K562 (cell line): ENCODE data around the gene HCRT. TPM values are rescaled to one million over a fixed set of nuclear protein-coding genes. Genes with fewer than 3 reads are reported as not detected.

Source experiments
- CXXC5 ChIP-seq: fragments of 250-450 bp; sonication (Bioruptor Pico); IDR thresholded peaks from 2 replicates; pipeline ENCODE4 v1.8.0; 2022; ENCODE audit warnings: inconsistent platforms, mild to moderate bottlenecking, moderate library complexity
- KDM5B ChIP-seq: fragments of 200-600 bp; sonication (generic); IDR thresholded peaks from 2 replicates; pipeline ENCODE4 v1.6.1; 2012; ENCODE audit warnings: low read depth, mild to moderate bottlenecking, moderate library complexity, low read length, control low read depth, inconsistent platforms; ENCODE audit not compliant: insufficient replicate concordance
- LCOR ChIP-seq: sonication (generic); formaldehyde crosslinking; IDR thresholded peaks from 2 replicates; pipeline ENCODE4 v1.8.0; 2022; ENCODE audit warnings: mild to moderate bottlenecking, missing genetic modification reagents
- MAZ ChIP-seq, 2 experiments: fragments of 450-650 bp in 1 of 2; sonication (generic) in 1 of 2; formaldehyde crosslinking; IDR thresholded peaks in 1 of 2; conservative IDR thresholded peaks in 1 of 2; 2 replicates each; pipeline versions ENCODE4 v1.4.0 to v1.5.0; 2020; ENCODE audit warnings: mild to moderate bottlenecking in 1 of 2, missing genetic modification reagents in 1 of 2
- RCOR1 ChIP-seq, 2 experiments: IDR thresholded peaks; 2 replicates each; pipeline ENCODE4 v1.6.1; 2012; ENCODE audit warnings: low read depth in 2 of 2, low read length in 2 of 2, borderline replicate concordance in 1 of 2, improper control_type of control experiment in 1 of 2
- RNF2 ChIP-seq: sonication (generic); IDR thresholded peaks from 2 replicates; pipeline ENCODE4 v1.6.1; 2016
- SMAD4 ChIP-seq: fragments of 250-450 bp; sonication (Bioruptor Pico); conservative IDR thresholded peaks from 2 replicates; pipeline ENCODE4 v1.8.0; 2021; ENCODE audit warnings: inconsistent platforms, mild to moderate bottlenecking, moderate library complexity
- TBP ChIP-seq: optimal IDR thresholded peaks from 2 replicates; pipeline ENCODE3; 2011; ENCODE audit warnings: low read depth, low read length, improper control_type of control experiment
- XRCC5 ChIP-seq: fragments of 200-400 bp; formaldehyde crosslinking; IDR thresholded peaks from 2 replicates; pipeline ENCODE4 v1.6.1; 2017; ENCODE audit warnings: low read depth, mild to moderate bottlenecking, low read length
- ZNF311 ChIP-seq: fragments of 250-450 bp; sonication (Bioruptor Pico); IDR thresholded peaks from 2 replicates; pipeline ENCODE4 v1.4.0; 2020; ENCODE audit warnings: mild to moderate bottlenecking, moderate library complexity
- polyA plus RNA-seq, 8 experiments: library from polyadenylated mRNA; depleted of rRNA in 4 of 8; stranded (reverse) in 5 of 8; unstranded in 3 of 8; fragments of >200 nt; fragmentation: Nextera tagmentation in 2 of 8; fragmentation: Illumina TruSeq in 1 of 8; extraction: Ambion mirVana in 2 of 8; extraction: Trizol in 1 of 8; gene quantifications; 2 replicates each; pipeline versions ENCODE4 v1.2.1 to v1.2.3, GENCODE V29; 2011 to 2014; ENCODE audit warnings: inconsistent platforms in 1 of 8, missing spikeins in 1 of 8
- total RNA-seq, 7 experiments: library from RNA; depleted of rRNA in 6 of 7; stranded (reverse); fragments of >200 nt in 6 of 7; fragmentation: Illumina TruSeq in 2 of 7; extraction: Trizol in 2 of 7; gene quantifications; 2 replicates each; pipeline versions ENCODE4 v1.2.1 to v1.2.3, GENCODE V29; 2011 to 2021; ENCODE audit warnings: low replicate concordance in 1 of 7
- TF ChIP-seq, protein P1 (sequence below): fragments of 200-800 bp; sonication (Bioruptor generic); IDR thresholded peaks from 2 replicates; pipeline ENCODE4 v1.6.1; 2017; ENCODE audit warnings: missing genetic modification characterization, missing compliant biosample characterization
- TF ChIP-seq, protein P2 (sequence below): IDR thresholded peaks from 2 replicates; pipeline ENCODE4 v1.6.1; 2011; ENCODE audit warnings: borderline replicate concordance, low read depth, mild to moderate bottlenecking, moderate library complexity, low read length; ENCODE audit not compliant: insufficient read depth, poor library complexity, severe bottlenecking
- TF ChIP-seq, protein P3 (sequence below): fragments of 250-450 bp; sonication (Bioruptor Pico); IDR thresholded peaks from 2 replicates; pipeline ENCODE4 v1.4.0; 2020; ENCODE audit warnings: mild to moderate bottlenecking, moderate library complexity

HCRT gene
- total and polyA plus RNA-seq, 9 of the 15 experiments (the other 6 are each of a cell fraction or from before 2014, with no cell fraction given) = not detected

DNA sequence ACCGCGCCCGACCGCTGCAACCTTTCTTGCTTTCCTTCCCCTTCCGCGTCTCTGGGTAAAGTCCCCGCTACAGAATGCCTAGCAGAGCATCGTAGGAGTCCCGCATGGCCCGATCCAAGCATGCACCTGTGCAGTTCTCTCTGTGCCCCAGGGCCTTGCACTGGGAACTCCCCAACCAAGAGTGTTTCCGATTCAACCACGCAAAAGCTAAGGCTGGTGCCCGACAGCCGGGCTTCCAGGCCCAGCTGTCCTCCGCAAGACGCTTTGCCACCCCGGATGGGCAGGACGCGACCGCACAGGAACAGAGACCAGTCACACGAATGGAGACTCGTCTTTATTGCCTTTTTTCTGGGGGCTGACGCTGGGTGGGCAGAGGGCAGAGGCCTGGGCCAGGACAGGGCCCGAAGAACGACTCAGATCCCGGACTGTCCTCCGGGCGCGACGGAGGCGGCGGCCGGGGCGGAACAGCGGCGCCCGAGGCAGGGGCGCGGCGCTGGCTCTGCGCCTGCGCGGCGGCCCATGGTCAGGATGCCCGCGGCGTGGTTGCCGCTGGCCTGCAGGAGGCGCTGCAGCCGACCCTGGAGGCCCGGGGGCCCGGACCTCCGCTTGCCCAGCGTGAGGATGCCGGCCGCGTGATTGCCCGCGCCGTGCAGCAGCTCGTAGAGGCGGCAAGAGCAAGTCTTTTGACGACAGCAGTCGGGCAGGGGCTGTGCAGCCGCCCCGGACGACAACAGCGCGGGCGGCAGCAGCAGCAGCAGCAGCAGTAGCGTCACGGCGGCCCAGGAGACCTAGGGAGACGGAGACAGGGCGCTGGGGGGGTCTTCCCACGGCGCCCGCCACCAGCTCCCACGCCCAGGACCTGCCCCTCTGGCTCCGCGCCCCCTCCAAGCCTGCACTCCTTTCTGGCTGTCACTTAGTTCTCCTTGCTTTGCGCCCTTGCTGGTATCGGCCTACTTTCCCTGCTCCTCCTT lies 1.2 kb downstream of the HCRT start (continued):
- TF ChIP-seq KDM5B = peak; percentile 49
- TF ChIP-seq TBP = peak; percentile 34
- TF ChIP-seq SMAD4 (CRISPR knock-in tag) = peak; percentile 87
- peak; percentile 82 for TF ChIP-seq LCOR (CRISPR knock-in tag)
- peak in 1 of 2 experiments; percentile 66; a peak in 3 of 4 replicates for TF ChIP-seq RCOR1 (IDR thresholded peaks at IDR 0.05; ENCODE audit: borderline replicate concordance in 1 of 2, low read depth in 2 of 2, low read length in 2 of 2)
- peak; percentile 56 to 80; a peak in 3 of 4 replicates for TF ChIP-seq MAZ (CRISPR knock-in tag; conservative IDR thresholded peaks at IDR 0.05 in 1 of 2, IDR thresholded peaks at IDR 0.05 in 1 of 2)
- TF ChIP-seq, protein P1, sequence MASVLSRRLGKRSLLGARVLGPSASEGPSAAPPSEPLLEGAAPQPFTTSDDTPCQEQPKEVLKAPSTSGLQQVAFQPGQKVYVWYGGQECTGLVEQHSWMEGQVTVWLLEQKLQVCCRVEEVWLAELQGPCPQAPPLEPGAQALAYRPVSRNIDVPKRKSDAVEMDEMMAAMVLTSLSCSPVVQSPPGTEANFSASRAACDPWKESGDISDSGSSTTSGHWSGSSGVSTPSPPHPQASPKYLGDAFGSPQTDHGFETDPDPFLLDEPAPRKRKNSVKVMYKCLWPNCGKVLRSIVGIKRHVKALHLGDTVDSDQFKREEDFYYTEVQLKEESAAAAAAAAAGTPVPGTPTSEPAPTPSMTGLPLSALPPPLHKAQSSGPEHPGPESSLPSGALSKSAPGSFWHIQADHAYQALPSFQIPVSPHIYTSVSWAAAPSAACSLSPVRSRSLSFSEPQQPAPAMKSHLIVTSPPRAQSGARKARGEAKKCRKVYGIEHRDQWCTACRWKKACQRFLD (CRISPR knock-in tag) = peak; percentile 66; the same call in 1 of the 2 replicates
- 0 out of 2 replicates have a peak, but pooled peaks have one; percentile 29 for TF ChIP-seq ZNF311 (CRISPR knock-in tag)
- TF ChIP-seq, protein P2, sequence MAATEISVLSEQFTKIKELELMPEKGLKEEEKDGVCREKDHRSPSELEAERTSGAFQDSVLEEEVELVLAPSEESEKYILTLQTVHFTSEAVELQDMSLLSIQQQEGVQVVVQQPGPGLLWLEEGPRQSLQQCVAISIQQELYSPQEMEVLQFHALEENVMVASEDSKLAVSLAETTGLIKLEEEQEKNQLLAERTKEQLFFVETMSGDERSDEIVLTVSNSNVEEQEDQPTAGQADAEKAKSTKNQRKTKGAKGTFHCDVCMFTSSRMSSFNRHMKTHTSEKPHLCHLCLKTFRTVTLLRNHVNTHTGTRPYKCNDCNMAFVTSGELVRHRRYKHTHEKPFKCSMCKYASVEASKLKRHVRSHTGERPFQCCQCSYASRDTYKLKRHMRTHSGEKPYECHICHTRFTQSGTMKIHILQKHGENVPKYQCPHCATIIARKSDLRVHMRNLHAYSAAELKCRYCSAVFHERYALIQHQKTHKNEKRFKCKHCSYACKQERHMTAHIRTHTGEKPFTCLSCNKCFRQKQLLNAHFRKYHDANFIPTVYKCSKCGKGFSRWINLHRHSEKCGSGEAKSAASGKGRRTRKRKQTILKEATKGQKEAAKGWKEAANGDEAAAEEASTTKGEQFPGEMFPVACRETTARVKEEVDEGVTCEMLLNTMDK = peak; percentile 89
- TF ChIP-seq, protein P3, sequence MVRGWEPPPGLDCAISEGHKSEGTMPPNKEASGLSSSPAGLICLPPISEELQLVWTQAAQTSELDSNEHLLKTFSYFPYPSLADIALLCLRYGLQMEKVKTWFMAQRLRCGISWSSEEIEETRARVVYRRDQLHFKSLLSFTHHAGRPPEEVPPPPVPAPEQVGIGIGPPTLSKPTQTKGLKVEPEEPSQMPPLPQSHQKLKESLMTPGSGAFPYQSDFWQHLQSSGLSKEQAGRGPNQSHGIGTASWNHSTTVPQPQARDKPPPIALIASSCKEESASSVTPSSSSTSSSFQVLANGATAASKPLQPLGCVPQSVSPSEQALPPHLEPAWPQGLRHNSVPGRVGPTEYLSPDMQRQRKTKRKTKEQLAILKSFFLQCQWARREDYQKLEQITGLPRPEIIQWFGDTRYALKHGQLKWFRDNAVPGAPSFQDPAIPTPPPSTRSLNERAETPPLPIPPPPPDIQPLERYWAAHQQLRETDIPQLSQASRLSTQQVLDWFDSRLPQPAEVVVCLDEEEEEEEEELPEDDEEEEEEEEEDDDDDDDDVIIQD = peak; percentile 77; the same call in 1 of the 2 replicates
- TF ChIP-seq RNF2 = peak; percentile 73; the same call in 1 of the 2 replicates
- 0 out of 2 replicates have a peak, but pooled peaks have one; percentile 23 for TF ChIP-seq XRCC5
- peak; percentile 94 for TF ChIP-seq CXXC5 (CRISPR knock-in tag)
